ENCODE measurements around the gene NOXA1. TPM values are rescaled to one million over a fixed set of nuclear protein-coding genes. Genes with fewer than 3 reads are reported as not detected.

The NOXA1 gene
- total and polyA plus RNA-seq, 9 of the 15 experiments (the other 6 are each of a cell fraction or from before 2014, with no cell fraction given), result 0.07 to 1.2 (median 0.20) TPM; not detected in 4

DNA sequence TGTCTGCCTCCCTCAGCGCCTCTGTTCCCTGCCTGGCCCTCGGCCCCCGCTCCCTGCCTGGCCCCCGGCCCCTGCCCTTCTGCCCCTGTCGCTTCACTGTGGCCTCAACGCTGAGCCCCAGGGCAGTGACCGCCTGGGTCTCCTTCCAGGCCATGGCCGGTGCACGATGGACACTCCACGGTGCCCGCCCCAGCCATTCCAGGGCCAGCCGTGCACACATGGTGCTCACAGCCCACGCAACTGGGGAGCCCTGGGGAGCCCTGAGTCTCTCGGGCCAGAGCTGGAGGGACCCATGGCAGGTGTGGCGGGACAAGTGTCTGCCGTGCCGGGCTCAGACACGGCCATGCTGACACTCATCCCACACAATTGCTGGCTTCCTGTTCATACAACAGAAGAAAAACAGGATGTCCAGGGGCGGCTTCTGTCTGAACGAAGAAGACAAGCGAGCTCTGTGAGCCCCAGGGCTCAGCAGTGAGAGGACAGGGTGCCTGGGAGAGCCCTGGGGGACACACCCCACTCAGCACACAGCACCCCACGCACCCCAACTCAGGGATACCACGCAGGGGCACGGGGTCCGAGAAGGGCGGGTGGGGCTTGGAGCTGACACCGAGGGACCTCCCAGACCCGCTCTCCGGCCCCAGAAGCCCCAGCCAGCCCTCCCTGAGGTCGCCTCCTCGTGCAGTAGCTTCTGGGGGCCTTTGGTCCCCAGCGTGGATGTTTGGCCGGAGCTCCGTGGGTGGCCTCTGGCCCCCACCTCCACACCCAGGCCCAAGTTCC is 35.9 kb upstream of the NOXA1 start:
- H3K79me2 ChIP-seq (ENCODE audit: control insufficient read depth, insufficient read depth, low read length), result no peaks in the 10 kb centered on the region
- 71% methylated on average over 15 of the region's 34 CpGs for WGBS (ENCODE audit: insufficient coverage, low coverage, missing lambda C conversion rate)
- ATAC-seq (no peak), DNase-seq (ENCODE audit: extremely low read depth in 1 of 4, low spot score in 3 of 4) (no peak), FAIRE-seq (no peak)
- H3K36me3 ChIP-seq (ENCODE audit: control insufficient read depth, insufficient read depth, low read length), result 0 out of 3 replicates have a peak, but pooled peaks cover 2% of the 10 kb centered on the region
- H3K4me3 ChIP-seq, result no peak overlapping the region
- no peak overlapping the region for H3K27ac ChIP-seq (ENCODE audit: extremely low read depth, low read depth, low read length)
- no peaks in the 10 kb centered on the region for H3K27me3 ChIP-seq (ENCODE audit: control insufficient read depth in 2 of 2, insufficient read depth in 2 of 2, low read length in 2 of 2)
- BruUV-seq (replicated peaks), result no TSS peak
- ChIA-PET CTCF (ENCODE audit: low intra/inter-chr PET ratio) (no interaction called here), POLR2A (interaction anchor here (0.6 to 0.8 kb wide), 4 partner anchors 14 to 1258 kb away, joined by 3 read pairs; no protein-coding TSS in a partner anchor)
- no peaks in the 10 kb centered on the region for H3K9me3 ChIP-seq (replicated peaks; ENCODE audit: control insufficient read depth, insufficient read depth, low read depth, low read length)
- TF ChIP-seq, protein P1, sequence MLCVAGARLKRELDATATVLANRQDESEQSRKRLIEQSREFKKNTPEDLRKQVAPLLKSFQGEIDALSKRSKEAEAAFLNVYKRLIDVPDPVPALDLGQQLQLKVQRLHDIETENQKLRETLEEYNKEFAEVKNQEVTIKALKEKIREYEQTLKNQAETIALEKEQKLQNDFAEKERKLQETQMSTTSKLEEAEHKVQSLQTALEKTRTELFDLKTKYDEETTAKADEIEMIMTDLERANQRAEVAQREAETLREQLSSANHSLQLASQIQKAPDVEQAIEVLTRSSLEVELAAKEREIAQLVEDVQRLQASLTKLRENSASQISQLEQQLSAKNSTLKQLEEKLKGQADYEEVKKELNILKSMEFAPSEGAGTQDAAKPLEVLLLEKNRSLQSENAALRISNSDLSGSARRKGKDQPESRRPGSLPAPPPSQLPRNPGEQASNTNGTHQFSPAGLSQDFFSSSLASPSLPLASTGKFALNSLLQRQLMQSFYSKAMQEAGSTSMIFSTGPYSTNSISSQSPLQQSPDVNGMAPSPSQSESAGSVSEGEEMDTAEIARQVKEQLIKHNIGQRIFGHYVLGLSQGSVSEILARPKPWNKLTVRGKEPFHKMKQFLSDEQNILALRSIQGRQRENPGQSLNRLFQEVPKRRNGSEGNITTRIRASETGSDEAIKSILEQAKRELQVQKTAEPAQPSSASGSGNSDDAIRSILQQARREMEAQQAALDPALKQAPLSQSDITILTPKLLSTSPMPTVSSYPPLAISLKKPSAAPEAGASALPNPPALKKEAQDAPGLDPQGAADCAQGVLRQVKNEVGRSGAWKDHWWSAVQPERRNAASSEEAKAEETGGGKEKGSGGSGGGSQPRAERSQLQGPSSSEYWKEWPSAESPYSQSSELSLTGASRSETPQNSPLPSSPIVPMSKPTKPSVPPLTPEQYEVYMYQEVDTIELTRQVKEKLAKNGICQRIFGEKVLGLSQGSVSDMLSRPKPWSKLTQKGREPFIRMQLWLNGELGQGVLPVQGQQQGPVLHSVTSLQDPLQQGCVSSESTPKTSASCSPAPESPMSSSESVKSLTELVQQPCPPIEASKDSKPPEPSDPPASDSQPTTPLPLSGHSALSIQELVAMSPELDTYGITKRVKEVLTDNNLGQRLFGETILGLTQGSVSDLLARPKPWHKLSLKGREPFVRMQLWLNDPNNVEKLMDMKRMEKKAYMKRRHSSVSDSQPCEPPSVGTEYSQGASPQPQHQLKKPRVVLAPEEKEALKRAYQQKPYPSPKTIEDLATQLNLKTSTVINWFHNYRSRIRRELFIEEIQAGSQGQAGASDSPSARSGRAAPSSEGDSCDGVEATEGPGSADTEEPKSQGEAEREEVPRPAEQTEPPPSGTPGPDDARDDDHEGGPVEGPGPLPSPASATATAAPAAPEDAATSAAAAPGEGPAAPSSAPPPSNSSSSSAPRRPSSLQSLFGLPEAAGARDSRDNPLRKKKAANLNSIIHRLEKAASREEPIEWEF (CRISPR knock-in tag; IDR thresholded peaks at IDR 0.05), result no peak
- TF ChIP-seq SAFB2 (IDR thresholded peaks at IDR 0.05; ENCODE audit: borderline replicate concordance, low read depth, low read length, severe bottlenecking) (no peak), STAT5A (IDR thresholded peaks at IDR 0.05; ENCODE audit: borderline replicate concordance, low read length) (no peak), MAFF (IDR thresholded peaks at IDR 0.05; ENCODE audit: low read length) (no peak), MXD1 (CRISPR knock-in tag; IDR thresholded peaks at IDR 0.05; ENCODE audit: borderline replicate concordance, poor library complexity, severe bottlenecking) (no peak)
- no peaks in the 10 kb centered on the region for H4K20me1 ChIP-seq (replicated peaks; ENCODE audit: control insufficient read depth, insufficient read depth, low read length)
- H3K9me1 ChIP-seq (ENCODE audit: control insufficient read depth, insufficient read depth, low read length), result no peaks in the 10 kb centered on the region
- no peak overlapping the region for H3K4me2 ChIP-seq (ENCODE audit: insufficient read depth, low read length)
- in situ Hi-C loops (cut with MboI) (no loop called here), intact Hi-C loops (cut with micrococcal nuclease) (no loop called here)
- peaks cover 8 to 69% of the 10 kb centered on the region in 2 experiments; a peak in 4 of 5 replicates for H3K4me1 ChIP-seq (replicated peaks in 1 of 2; ENCODE audit: control insufficient read depth in 2 of 2, insufficient read depth in 2 of 2, low read length in 2 of 2)
- H3K9ac ChIP-seq (ENCODE audit: insufficient read depth in 1 of 2, low read depth in 2 of 2, low read length in 2 of 2), result peak overlapping the region in 1 of 2 experiments; percentile 58; a peak in 2 of 4 replicates
- no peak overlapping the region for H2AFZ ChIP-seq (ENCODE audit: low read depth, low read length)
